ENCODE measurements around the gene HLA-DMB. TPM values are rescaled to one million over a fixed set of nuclear protein-coding genes. Genes with fewer than 3 reads are reported as not detected.

The HLA-DMB gene
- total and polyA plus RNA-seq, 10 of the 15 experiments (the other 5 are each of a cell fraction or from before 2014, with no cell fraction given): 114 to 173 (median 150) TPM

DNA sequence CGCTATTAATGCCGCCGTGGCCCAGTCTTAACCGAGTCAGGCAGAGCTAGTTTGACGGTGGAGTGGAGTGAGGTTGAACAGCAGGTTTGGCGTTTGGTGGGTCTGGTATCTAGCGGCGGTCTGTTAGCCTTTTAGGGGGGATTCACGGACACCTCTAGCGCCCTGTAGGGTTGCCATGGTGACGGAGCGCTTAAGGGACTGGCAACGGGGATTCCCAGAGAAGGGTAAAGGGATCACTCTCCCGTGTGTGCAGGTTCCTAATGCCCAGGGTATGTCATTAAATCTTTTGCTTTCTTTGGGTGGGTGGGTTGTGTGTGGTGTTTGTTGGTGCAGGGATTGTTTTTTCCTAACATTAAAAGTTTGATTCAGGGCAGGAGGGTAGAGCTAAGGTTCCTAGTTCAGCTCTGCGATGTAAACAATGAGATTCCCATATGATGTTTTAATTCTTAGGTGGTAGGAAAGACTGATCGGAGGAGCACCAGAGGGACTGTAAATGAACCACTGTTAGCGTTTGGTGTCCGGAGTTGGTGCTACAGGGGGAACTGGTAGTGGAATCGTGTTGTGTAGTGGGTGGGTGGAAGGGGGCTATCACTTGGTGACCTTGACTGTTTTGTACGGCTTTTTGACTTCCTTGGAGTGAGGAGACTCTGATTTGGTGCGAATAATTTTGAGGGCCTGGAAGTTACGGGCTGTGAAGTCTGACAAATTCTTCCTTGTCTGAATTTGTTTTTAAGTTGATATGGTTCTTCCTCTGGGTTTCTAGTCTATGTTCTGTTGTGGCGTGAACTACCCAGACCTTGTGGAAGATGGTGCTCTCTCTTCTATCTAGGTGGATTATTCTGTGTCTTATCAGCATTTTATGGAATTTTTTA, 32.6 kb upstream of the HLA-DMB start:
- RAD21 ChIA-PET (ENCODE audit: unreplicated experiment): interaction anchor here (0.6 to 12.2 kb wide), 9 partner anchors 12 to 496 kb away, joined by 3 to 224 read pairs (median 16); partner anchors contain the start of genes HLA-DMA, HLA-DMB, PSMB9 and TAP1
- no peak overlapping the region for H2AFZ ChIP-seq (ENCODE audit: control insufficient read depth, low read depth, low read length)
- peaks cover 92% of the 10 kb centered on the region for H3K79me2 ChIP-seq (ENCODE audit: control insufficient read depth, insufficient read depth, low read length)
- in situ Hi-C loops (cut with MboI): loop anchor here (25.0 kb wide), 2 partner anchors 1411 to 1689 kb away; partner anchors contain the start of gene LTA
- intact Hi-C loops (cut with micrococcal nuclease; ENCODE audit: unreplicated experiment): loop anchor here (5.0 kb wide), 1 partner anchor 131 kb away; the partner anchor contains the start of gene PSMB8
- no peaks in the 10 kb centered on the region for H3K27me3 ChIP-seq (replicated peaks in 1 of 2; ENCODE audit: control insufficient read depth in 2 of 2, insufficient read depth in 2 of 2, low read length in 1 of 2)
- H3K36me3 ChIP-seq (ENCODE audit: control insufficient read depth in 2 of 2, insufficient read depth in 2 of 2, low read length in 1 of 2): peaks cover 44 to 47% of the 10 kb centered on the region in 2 experiments
- WGBS (ENCODE audit: insufficient coverage, insufficient replicate concordance, low lambda C conversion rate, missing lambda C conversion rate): under 1% methylated on average over 23 of the region's 23 CpGs
- TSS peak; percentile 41 for BruUV-seq (replicated peaks)
- H3K4me2 ChIP-seq (ENCODE audit: control insufficient read depth, insufficient read depth): peak overlapping the region; percentile 78
- no peak for FAIRE-seq
- DNase-seq (ENCODE audit: low read depth, low spot score): no peak
- no peaks in the 10 kb centered on the region for H3K9me3 ChIP-seq (replicated peaks; ENCODE audit: control insufficient read depth, insufficient read depth, low read length)
- peak overlapping the region; percentile 79 for H3K27ac ChIP-seq (ENCODE audit: control insufficient read depth, insufficient read depth)
- H4K20me1 ChIP-seq (ENCODE audit: control insufficient read depth, insufficient read depth): peaks cover 40% of the 10 kb centered on the region
- H3K9ac ChIP-seq (ENCODE audit: control insufficient read depth, insufficient read depth, low read length): peak overlapping the region; percentile 85
- peak overlapping the region; percentile 93 for H3K4me3 ChIP-seq
- ATAC-seq: no peak
- SMC1A ChIA-PET (ENCODE audit: uncharacterized antibody, unreplicated experiment): interaction anchor here (0.6 to 17.2 kb wide), 14 partner anchors 8 to 88 kb away, joined by 3 to 347 read pairs (median 5); partner anchors contain the start of genes HLA-DMA and HLA-DMB
- POLR2A ChIA-PET: interaction anchor here (0.5 to 16.6 kb wide), 16 partner anchors 7 to 534 kb away, joined by 3 to 486 read pairs (median 16); partner anchors contain the start of genes HLA-DMA, HLA-DMB, HLA-DPA1 and HLA-DPB1
- CTCF ChIA-PET: interaction anchor here (0.6 to 13.8 kb wide), 14 partner anchors 9 to 274 kb away, joined by 3 to 162 read pairs (median 7); partner anchors contain the start of genes HLA-DMA, HLA-DMB and TAP2
- no peaks in the 10 kb centered on the region; the same call in 1 of the 2 replicates for H3K4me1 ChIP-seq (ENCODE audit: control insufficient read depth, insufficient read depth, low read length)
- peak; percentile 35 for TF ChIP-seq POLR2AphosphoS5 (IDR thresholded peaks at IDR 0.05; ENCODE audit: low read length)
- TF ChIP-seq, protein P1, sequence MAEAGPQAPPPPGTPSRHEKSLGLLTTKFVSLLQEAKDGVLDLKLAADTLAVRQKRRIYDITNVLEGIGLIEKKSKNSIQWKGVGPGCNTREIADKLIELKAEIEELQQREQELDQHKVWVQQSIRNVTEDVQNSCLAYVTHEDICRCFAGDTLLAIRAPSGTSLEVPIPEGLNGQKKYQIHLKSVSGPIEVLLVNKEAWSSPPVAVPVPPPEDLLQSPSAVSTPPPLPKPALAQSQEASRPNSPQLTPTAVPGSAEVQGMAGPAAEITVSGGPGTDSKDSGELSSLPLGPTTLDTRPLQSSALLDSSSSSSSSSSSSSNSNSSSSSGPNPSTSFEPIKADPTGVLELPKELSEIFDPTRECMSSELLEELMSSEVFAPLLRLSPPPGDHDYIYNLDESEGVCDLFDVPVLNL (IDR thresholded peaks at IDR 0.05; ENCODE audit: low read depth, low read length): no peak
- TF ChIP-seq, protein P2, sequence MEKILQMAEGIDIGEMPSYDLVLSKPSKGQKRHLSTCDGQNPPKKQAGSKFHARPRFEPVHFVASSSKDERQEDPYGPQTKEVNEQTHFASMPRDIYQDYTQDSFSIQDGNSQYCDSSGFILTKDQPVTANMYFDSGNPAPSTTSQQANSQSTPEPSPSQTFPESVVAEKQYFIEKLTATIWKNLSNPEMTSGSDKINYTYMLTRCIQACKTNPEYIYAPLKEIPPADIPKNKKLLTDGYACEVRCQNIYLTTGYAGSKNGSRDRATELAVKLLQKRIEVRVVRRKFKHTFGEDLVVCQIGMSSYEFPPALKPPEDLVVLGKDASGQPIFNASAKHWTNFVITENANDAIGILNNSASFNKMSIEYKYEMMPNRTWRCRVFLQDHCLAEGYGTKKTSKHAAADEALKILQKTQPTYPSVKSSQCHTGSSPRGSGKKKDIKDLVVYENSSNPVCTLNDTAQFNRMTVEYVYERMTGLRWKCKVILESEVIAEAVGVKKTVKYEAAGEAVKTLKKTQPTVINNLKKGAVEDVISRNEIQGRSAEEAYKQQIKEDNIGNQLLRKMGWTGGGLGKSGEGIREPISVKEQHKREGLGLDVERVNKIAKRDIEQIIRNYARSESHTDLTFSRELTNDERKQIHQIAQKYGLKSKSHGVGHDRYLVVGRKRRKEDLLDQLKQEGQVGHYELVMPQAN (conservative IDR thresholded peaks at IDR 0.05): 0 out of 2 replicates have a peak, but pooled peaks have one; percentile 47
- TF ChIP-seq, protein P3, sequence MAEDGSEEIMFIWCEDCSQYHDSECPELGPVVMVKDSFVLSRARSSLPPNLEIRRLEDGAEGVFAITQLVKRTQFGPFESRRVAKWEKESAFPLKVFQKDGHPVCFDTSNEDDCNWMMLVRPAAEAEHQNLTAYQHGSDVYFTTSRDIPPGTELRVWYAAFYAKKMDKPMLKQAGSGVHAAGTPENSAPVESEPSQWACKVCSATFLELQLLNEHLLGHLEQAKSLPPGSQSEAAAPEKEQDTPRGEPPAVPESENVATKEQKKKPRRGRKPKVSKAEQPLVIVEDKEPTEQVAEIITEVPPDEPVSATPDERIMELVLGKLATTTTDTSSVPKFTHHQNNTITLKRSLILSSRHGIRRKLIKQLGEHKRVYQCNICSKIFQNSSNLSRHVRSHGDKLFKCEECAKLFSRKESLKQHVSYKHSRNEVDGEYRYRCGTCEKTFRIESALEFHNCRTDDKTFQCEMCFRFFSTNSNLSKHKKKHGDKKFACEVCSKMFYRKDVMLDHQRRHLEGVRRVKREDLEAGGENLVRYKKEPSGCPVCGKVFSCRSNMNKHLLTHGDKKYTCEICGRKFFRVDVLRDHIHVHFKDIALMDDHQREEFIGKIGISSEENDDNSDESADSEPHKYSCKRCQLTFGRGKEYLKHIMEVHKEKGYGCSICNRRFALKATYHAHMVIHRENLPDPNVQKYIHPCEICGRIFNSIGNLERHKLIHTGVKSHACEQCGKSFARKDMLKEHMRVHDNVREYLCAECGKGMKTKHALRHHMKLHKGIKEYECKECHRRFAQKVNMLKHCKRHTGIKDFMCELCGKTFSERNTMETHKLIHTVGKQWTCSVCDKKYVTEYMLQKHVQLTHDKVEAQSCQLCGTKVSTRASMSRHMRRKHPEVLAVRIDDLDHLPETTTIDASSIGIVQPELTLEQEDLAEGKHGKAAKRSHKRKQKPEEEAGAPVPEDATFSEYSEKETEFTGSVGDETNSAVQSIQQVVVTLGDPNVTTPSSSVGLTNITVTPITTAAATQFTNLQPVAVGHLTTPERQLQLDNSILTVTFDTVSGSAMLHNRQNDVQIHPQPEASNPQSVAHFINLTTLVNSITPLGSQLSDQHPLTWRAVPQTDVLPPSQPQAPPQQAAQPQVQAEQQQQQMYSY (CRISPR knock-in tag; IDR thresholded peaks at IDR 0.05): no peak
- TF ChIP-seq CHD4 (IDR thresholded peaks at IDR 0.05): no peak
- 0 out of 2 replicates have a peak, but pooled peaks have one; percentile 36 for TF ChIP-seq HDGF (IDR thresholded peaks at IDR 0.05)
- no peak for TF ChIP-seq RCOR1 (conservative IDR thresholded peaks at IDR 0.05; ENCODE audit: low read depth, low read length)
- TF ChIP-seq, protein P4, sequence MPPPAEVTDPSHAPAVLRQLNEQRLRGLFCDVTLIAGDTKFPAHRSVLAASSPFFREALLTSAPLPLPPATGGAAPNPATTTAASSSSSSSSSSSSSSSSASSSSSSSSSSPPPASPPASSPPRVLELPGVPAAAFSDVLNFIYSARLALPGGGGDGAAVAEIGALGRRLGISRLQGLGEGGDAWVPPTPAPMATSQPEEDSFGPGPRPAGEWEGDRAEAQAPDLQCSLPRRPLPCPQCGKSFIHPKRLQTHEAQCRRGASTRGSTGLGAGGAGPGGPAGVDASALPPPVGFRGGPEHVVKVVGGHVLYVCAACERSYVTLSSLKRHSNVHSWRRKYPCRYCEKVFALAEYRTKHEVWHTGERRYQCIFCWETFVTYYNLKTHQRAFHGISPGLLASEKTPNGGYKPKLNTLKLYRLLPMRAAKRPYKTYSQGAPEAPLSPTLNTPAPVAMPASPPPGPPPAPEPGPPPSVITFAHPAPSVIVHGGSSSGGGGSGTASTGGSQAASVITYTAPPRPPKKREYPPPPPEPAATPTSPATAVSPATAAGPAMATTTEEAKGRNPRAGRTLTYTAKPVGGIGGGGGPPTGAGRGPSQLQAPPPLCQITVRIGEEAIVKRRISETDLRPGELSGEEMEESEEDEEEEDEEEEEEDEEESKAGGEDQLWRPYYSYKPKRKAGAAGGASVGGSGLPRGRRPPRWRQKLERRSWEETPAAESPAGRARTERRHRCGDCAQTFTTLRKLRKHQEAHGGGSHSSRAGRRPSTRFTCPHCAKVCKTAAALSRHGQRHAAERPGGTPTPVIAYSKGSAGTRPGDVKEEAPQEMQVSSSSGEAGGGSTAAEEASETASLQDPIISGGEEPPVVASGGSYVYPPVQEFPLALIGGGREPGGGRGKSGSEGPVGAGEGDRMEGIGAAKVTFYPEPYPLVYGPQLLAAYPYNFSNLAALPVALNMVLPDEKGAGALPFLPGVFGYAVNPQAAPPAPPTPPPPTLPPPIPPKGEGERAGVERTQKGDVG (CRISPR knock-in tag; IDR thresholded peaks at IDR 0.05): no peak
- TF ChIP-seq TBL1XR1 (IDR thresholded peaks at IDR 0.05; ENCODE audit: low read depth, low read length): no peak
- no peak for TF ChIP-seq CHD1 (IDR thresholded peaks at IDR 0.05; ENCODE audit: low read depth, low read length)
- no peak for TF ChIP-seq STAT1 (conservative IDR thresholded peaks at IDR 0.05)

Data from GM12878 (cell line).